Ecto neural progenitor cell (in vitro differentiated cells): ENCODE results near the gene TEDC2.

Experiments
- DNase-seq: peaks from one replicate; pipeline ENCODE4 v3.0.0-alpha.2; 2018; ENCODE audit warnings: low spot score

TEDC2 gene

DNA sequence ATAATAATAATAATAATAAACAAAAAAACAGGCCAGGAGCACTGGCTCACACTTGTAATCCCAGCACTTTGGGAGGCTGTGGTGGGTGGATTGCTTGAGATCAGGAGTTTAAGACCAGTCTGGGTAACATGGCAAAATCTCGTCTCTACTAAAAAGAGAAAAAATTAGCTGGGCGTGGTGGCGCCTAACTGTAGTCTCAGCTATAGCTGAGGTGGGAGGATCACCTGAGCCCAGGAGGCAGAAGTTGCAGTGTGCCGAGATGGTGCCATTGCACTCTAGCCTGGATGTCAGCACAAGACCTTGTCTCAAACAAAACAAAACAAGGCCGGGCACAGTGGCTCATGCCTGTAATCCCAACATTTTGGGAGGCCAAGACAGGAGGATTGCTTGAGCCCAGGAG lies 35.1 kb downstream of the TEDC2 start:
- DNase-seq: no peak

GRCh38 chr16:2496223-2497115 lies 36.6 kb downstream of the TEDC2 start:
- no peak for DNase-seq

- DNase-seq: no peak
These were observed 37.3 kb downstream of the TEDC2 start for GRCh38 chr16:2497116-2497630.

GRCh38 chr16:2497695-2498484 lies 38.0 kb downstream of the TEDC2 start:
- DNase-seq: no peak

DNA sequence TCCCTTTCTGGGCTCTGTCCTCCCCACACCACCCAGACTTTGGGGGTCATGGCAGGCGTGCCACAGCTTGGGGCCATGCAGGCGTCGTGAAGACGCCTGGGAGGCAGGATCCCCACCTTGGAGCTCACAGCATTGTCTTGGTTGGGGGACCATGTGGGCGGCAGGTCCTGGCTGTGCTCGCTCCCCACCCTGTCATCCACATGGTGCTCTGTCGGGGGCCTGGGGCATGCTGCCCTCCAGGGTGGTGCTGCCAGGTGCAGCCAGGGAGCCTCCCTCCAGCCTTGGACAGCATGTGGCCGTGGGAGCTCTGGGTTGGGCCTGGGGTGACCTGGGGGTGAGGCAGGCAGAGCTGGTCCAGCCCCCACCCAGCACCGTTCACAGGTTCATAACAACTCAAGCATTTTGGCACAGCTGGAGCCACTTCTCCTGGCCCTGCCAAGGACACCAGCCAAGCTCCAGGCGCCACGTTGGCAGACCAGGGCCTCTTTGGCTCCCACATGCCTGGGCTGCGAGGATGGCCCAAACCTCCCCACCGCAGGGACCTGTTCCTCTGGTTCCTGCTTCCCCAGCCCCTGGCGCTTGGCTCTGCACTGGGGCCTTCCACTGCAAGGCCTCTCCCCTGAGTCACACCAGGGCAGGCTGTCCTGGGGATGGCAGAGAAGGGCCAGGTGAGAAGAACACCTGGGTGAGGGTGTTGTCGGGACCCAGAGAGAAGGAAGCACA lies 38.8 kb downstream of the TEDC2 start:
- DNase-seq: no peak

GRCh38 chr16:2499454-2499853 lies 39.5 kb downstream of the TEDC2 start:
- DNase-seq: no peak

DNA sequence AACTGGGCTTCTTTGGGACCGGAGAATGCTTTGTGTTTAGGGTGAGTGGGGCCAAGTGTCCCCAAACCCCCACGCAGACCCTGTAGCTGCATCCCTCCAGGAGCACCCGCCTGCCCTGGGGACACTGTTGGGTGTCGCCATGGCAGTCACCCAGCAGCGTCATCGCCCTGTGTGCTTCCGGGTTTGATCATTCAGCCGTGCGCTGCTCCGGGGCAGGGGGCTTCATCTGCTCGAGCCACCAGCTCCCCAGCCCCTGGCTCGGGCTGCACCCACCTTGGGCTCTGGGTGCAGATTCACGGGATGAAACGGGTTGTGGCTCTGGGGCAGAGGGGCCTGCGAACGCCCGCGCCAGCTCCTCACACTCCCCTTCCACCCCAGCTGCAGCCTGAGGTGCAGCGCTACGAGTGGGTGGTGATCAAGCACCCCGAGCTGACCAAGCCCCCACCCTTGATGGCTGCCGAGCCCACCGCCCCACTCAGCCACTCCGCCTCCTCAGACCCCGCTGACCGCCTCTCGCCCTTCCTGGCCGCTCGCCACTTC lies 40.1 kb downstream of the TEDC2 start:
- no peak for DNase-seq

- no peak for DNase-seq
These were observed 40.6 kb downstream of the TEDC2 start for GRCh38 chr16:2500430-2500917.

DNA sequence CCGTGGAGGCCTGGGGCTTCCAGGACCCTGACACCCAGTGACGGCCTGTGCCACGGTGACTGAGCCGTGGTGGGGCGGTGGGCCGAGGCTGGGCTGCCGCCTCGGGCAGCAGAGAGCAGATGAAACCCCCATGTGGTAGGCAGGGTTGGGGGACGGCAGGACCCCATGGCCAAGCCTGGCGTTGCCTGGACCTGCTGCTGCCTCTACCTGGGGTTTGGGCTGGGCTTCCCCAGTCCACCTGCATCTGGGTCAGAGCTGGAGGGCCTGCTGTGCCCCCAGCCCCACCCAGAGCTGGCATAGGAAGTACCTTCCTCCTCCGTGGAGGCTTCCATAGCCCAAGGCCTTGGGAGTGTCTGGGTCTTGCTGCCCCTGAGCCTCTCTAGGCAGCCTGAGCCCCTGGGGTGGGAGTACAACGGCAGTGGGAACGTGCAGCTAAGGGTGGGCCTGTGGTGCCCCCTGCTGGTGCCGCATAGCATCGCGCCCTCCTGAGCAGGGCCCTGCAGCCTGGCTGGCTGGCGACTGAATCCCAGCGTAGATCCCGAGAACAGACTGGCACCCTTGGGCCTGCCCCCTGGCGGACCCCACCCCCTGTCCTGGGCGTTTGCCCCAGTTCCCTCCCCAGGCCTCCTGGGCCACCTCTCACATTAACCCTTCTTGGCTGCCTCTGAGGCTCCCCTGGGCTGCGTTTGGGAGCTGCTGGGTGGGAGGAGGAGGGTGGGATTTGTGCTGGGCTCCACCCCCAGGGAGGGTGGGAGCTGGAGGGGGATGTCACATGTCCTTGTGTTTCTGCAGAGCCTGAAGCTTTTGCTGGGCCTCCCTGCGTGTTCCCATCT lies 41.2 kb downstream of the TEDC2 start:
- peak; percentile 95 for DNase-seq

DNA sequence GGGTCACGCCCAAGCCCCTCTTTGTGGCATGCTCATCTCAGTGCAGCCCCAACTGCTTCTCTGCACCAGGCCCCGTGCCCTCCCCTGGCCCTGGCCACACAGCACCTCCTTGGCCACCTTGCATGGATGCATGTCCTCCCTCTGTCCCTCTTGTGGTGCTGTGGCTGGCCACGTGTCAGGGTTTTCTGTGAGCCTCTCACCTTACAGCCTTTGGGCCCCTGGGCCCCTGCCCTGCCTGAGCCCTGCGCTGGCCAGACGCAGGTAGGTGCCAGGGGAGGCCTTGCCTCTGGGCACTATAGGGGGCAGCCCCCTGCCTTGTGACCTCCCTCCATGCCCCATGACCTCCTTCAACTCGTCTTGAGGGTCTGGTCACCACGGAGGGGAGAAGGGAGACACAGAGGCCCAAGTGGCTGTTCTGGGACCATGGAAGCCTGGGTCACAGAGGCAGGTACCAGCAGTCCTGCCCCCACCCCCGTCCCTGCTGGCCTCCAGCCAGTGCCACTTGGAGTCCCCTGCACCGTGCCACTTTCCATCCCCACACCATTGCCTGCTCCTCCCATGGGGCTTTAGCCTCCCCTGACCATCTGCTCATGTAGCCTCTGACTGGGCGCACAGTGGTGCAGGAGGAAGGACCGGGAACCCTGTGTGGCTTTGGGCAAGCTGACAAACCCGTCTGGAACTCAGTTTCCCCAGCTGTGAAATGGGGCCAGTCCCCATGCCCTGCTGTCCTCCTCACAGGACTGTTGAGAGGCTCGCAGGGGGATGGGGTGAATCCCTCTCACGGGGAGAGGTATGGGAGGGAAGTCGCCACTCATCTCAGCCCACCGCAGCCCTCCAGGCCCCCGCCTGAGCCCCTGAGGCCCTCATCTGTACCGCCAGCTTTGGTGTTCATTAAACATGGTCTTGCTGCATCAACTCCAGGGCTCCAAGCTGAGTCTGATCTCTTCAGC lies 42.3 kb downstream of the TEDC2 start:
- no peak for DNase-seq

GRCh38 chr16:2505695-2506094 lies 45.8 kb downstream of the TEDC2 start:
- DNase-seq: no peak

GRCh38 chr16:2507052-2507659 lies 47.2 kb downstream of the TEDC2 start:
- DNase-seq: no peak

DNA sequence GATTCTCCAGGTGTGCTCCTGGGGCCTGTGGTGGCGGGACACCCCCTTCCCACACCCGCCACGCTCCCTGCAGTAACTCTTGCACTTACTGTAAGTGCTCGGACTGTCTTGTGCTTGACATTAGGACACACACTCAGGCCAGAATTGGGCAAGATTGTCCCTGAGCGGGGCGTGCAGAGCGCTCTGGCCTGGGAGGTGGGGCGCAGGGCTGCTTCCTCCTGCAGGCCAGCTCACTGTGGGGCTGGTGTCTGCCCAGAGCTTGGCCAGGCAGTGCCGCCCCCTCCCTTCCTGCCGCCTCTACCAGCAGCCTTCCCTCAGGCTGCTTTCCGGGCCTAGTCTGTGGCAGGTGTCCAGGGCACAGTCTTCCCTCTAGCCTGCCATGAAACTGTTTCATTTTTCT lies 47.8 kb downstream of the TEDC2 start:
- DNase-seq: no peak

DNA sequence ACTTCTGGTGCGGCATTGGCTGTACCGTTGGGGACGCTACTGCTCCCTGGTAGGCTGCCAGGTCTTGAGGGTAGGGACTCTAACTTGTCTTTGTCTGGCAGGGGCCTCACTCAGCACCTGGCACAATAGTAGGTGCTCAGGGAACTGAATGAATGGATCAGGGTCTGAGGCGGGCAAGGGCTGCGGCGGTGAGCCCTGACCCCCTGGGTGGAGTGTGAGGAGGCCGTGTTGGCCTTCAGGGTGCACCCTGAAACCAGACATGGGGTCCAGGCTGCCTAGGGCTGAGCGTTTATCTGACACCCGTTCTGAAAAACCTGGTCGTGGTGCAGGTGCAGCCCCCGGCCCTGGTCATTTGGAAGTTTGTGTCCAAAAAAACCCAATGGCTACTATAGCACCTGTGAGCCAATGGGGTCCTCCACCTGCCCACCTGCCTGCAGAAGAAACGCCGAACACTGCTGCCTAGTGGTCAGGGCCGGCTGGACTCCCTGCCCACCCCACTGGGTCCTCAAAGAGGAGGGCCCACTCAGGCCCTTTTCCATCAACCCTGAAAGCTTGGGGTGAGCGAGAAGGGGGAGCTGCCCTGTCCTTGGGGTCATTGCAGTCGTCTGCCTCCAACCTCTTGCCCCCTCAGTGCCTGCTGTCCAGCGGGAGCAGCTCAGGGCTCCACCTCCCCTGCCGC lies 49.0 kb downstream of the TEDC2 start:
- no peak for DNase-seq

- no peak for DNase-seq
These were observed 51.4 kb downstream of the TEDC2 start for GRCh38 chr16:2511128-2511800.

DNA sequence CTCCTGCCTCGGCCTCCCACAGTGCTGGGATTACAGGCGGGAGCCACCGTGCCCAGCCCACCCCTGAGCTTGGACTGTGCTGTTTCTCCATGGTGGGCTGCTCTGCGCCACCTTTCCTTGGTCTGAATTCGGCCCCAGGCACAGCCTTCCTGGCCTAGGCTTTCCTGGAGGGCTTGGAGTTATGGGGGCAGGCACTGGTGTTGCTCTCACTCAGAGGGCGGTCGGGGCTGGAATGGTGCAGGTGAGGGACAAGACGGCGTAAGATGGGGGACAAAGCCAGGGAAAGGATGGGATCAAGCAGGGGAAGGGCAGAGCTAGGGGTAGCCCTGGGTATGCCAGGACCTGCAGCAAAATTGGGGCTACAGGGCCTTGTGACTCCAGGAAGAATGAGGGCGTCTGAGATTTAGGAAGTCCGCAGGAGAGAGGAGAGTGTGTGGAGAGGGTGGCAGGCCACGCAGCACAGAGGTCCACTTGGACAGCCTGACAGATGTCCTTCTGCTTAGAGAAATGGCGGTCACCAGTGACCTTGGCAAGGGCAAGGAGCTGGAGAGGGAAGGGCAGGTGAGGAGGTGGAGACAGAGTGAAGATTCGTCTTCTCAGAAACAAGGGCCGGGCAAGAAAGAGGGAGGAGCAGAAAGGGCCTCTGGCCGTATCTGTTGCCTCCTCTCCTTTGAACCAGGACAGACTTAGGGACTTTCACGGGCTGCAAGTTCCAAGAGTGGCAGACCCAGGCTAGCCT lies 52.3 kb downstream of the TEDC2 start:
- DNase-seq: no peak

DNA sequence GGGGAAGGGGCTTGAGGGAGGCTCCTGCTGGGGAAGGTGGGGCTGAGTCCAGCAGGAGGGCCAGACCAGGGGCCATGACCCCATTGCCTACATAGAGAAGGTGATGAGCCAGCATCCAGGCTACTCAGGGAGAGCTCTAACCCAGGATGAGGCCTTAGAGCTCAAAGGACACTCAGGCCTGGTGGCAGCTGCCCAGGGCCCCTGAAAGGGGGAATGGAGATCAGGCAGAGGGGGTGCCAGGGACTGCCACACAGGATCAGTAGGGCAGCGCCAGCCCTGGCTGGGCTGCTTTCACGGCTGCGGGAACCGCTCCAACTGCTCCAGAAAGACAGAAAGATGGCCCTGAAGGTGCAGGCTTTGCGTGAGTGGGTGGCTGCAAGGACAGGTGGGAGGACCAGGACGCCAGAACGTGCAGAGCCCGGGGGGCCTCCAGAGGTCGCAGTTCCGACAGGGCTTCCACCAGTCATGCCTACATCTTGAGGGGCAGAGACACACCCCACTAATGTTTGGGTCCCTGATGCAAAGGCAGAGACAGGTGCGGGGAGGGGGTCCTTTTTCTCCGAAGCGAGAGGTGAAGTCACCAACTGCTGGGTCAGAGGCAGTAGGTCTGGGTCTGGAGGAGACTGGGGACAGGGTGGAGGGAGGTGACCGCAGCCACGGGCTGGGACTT lies 53.0 kb downstream of the TEDC2 start:
- no peak for DNase-seq
